ENCODE data around the gene ZNF784.

GRCh38 chr19:55625004-55625326 is 599 bp upstream of the ZNF784 start:
- no peak for TF ChIP-seq RAD21 (IDR thresholded peaks at IDR 0.05)
- TF ChIP-seq, protein P1, sequence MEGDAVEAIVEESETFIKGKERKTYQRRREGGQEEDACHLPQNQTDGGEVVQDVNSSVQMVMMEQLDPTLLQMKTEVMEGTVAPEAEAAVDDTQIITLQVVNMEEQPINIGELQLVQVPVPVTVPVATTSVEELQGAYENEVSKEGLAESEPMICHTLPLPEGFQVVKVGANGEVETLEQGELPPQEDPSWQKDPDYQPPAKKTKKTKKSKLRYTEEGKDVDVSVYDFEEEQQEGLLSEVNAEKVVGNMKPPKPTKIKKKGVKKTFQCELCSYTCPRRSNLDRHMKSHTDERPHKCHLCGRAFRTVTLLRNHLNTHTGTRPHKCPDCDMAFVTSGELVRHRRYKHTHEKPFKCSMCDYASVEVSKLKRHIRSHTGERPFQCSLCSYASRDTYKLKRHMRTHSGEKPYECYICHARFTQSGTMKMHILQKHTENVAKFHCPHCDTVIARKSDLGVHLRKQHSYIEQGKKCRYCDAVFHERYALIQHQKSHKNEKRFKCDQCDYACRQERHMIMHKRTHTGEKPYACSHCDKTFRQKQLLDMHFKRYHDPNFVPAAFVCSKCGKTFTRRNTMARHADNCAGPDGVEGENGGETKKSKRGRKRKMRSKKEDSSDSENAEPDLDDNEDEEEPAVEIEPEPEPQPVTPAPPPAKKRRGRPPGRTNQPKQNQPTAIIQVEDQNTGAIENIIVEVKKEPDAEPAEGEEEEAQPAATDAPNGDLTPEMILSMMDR (IDR thresholded peaks at IDR 0.05; ENCODE audit: low read depth, low read length, missing input control), result no peak
- TF ChIP-seq TAF1 (conservative IDR thresholded peaks at IDR 0.05), result no peak
- no peak for TF ChIP-seq JUND (IDR thresholded peaks at IDR 0.05)
- no peak for TF ChIP-seq GABPA (IDR thresholded peaks at IDR 0.05 in 1 of 2, conservative IDR thresholded peaks at IDR 0.05 in 1 of 2)
- no peak for TF ChIP-seq HNF4G (IDR thresholded peaks at IDR 0.05)
